HG03521 (cell line): ENCODE data around the gene HIGD1B.

Experiments
- ATAC-seq: cut with Tn5 transposase; IDR thresholded peaks from one replicate; pipeline ENCODE4 v1.9.1; 2021; ENCODE audit warnings: mild to moderate bottlenecking, moderate library complexity; ENCODE audit not compliant: unreplicated experiment

Gene HIGD1B

GRCh38 chr17:44875761-44876160 is 28.1 kb downstream of the HIGD1B start:
- ATAC-seq: no peak

- ATAC-seq: no peak
Observed at GRCh38 chr17:44877121-44877520, 29.4 kb downstream of the HIGD1B start.

- no peak for ATAC-seq
Observed at GRCh38 chr17:44878627-44879221, 31.0 kb downstream of the HIGD1B start.

- no peak for ATAC-seq
Observed at GRCh38 chr17:44879376-44879775, 31.7 kb downstream of the HIGD1B start.

GRCh38 chr17:44880062-44880461 is 32.4 kb downstream of the HIGD1B start:
- ATAC-seq: no peak

GRCh38 chr17:44881145-44881544 is 33.5 kb downstream of the HIGD1B start:
- ATAC-seq: no peak

- ATAC-seq: no peak
Observed at GRCh38 chr17:44884941-44885340, 37.3 kb downstream of the HIGD1B start.

GRCh38 chr17:44887016-44887415 is 39.3 kb downstream of the HIGD1B start:
- ATAC-seq: no peak

GRCh38 chr17:44887971-44888954 is 40.6 kb downstream of the HIGD1B start:
- no peak for ATAC-seq

- ATAC-seq: no peak
Observed at GRCh38 chr17:44889003-44889402, 41.3 kb downstream of the HIGD1B start.

GRCh38 chr17:44892250-44892649 is 44.6 kb downstream of the HIGD1B start:
- ATAC-seq: no peak

GRCh38 chr17:44894642-44895041 is 47.0 kb downstream of the HIGD1B start:
- ATAC-seq: no peak

GRCh38 chr17:44898768-44899073 is 51.0 kb downstream of the HIGD1B start:
- peak; percentile 22 for ATAC-seq

GRCh38 chr17:44899074-44899782 is 51.5 kb downstream of the HIGD1B start, which contains the start of gene EFTUD2:
EFTUD2 (minus strand) TSS chr17:44899445; CDS start chr17:44894521, 4,924 bp downstream.
- ATAC-seq: peak; percentile 68
